Adipocyte (in vitro differentiated cells): ENCODE results near the gene DUSP1.
"Not testable (repeated sequence)": the region's sequence is repeated elsewhere in the genome, so short reads cannot be mapped to it uniquely, and the experiment has no call there.

Source experiments
- DNase-seq: peaks from one replicate; pipeline ENCODE4 v3.0.0-alpha.2; 2015; ENCODE audit warnings: low read depth
- H3K27me3 ChIP-seq: replicated peaks from 2 replicates; pipeline ENCODE4 v1.7.0; 2013; ENCODE audit warnings: mild to moderate bottlenecking, low read length, moderate library complexity; ENCODE audit not compliant: control insufficient read depth, insufficient read depth
- H3K36me3 ChIP-seq: 2 replicates; pipeline ENCODE4 v1.7.0; 2013; ENCODE audit warnings: low read length, mild to moderate bottlenecking, moderate library complexity; ENCODE audit not compliant: control insufficient read depth, insufficient read depth, severe bottlenecking
- H3K4me1 ChIP-seq: 2 replicates; pipeline ENCODE4 v1.7.0; 2013; ENCODE audit warnings: mild to moderate bottlenecking, low read length, moderate library complexity; ENCODE audit not compliant: control insufficient read depth, insufficient read depth
- H3K4me3 ChIP-seq: 2 replicates; pipeline ENCODE4 v1.7.0; 2013; ENCODE audit warnings: mild to moderate bottlenecking, low read length, moderate library complexity
- H3K9ac ChIP-seq: 2 replicates; pipeline ENCODE4 v1.7.0; 2013; ENCODE audit warnings: mild to moderate bottlenecking, low read length, moderate library complexity
- H3K9me3 ChIP-seq: 2 replicates; pipeline ENCODE4 v1.7.0; 2013; ENCODE audit warnings: mild to moderate bottlenecking, low read length, moderate library complexity; ENCODE audit not compliant: control insufficient read depth

The DUSP1 gene

DNA sequence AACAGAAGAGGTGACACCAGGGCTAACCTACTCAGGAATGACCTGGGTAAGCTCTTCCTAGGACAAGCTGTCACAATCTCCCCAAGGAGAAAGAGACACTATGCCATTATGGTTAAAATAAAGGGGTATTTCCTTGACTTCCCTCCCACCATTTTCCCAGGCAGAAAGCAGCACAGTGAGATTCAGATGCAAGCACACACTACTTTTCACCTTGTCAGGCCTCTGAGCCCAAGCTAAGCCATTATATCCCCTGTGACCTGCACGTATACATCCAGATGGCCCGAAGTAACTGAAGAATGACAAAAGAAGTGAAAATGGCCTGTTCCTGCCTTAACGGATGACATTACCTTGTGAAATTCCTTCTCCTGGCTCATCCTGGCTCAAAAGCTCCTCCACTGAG lies 16.5 kb upstream of the DUSP1 start:
- not testable (repeated sequence) for H3K9me3 ChIP-seq, H3K27me3 ChIP-seq, DNase-seq, H3K4me3 ChIP-seq, H3K36me3 ChIP-seq
- H3K4me1 ChIP-seq: peaks cover 50% of the 10 kb centered on the region
- peak overlapping the region; percentile 33 for H3K9ac ChIP-seq

DNA sequence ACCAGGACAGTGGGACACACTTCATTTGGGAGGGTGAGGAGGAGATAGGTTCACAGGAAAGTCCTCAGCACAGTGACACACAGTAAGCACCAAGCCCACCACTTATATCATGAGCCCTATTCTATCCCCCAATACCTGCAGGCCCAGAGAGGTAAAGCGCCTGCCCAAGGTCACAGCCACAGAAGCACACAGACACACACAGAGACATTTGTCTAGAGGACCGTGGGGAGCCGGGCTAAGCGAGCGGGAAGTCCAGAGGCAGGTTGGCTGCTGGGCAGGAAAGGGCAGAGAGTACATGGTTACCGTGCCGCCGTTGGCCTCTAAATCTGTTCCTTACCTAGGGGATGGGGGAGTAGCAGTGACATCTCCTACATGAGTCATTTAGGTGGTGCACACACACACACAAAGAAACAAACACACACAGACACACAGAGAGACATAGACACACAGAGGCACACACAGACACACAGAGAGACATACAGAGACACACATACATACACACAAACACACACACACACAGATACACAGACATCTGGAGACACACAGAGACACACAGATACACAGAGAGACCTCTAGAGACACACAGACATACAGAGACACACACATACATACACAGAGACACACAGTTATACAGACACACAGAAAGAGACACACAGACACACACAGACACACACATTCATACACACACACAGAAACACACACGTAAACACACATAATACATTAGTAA lies 15.9 kb upstream of the DUSP1 start:
- DNase-seq: no peak
- Histone ChIP-seq H3K4me1 (peaks cover 43% of the 10 kb centered on the region), H3K4me3 (no peak overlapping the region), H3K36me3 (no peaks in the 10 kb centered on the region), H3K9me3 (no peaks in the 10 kb centered on the region), H3K27me3 (no peaks in the 10 kb centered on the region), H3K9ac (peak overlapping the region; percentile 33)

DNA sequence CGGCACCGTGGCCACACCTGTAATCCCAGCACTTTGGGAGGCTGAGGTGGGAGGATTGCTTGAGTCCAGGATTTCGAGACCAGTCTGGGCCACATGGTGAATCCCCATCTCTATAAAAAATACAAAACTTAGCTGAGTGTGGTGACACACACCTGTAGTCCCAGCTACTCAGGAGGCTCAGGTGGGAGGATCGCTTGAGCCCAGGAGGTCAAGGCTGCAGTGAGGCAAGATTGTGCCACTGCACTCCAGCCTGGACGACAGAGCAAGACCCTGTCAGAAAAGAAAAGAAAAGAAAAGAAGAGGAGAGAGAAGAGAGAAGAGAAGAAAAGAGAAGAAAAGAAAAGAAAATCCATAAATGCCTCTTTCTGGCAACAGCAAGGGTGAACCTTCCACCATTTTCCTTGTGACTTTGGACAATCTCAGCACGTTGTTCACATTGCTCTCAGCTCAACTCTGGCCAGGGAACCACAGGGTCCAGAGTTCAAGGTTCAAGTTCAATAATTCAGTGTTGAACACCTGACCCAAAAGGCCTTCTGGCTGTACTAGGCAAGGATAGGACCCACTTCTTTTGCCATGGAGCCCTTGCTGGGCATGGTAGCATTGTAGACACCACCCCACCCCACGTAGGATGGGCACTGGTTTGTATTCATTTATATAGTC lies 14.6 kb upstream of the DUSP1 start:
- H3K4me3 ChIP-seq: no peak overlapping the region
- no peak for DNase-seq
- peaks cover 31% of the 10 kb centered on the region for H3K4me1 ChIP-seq
- no peak overlapping the region for H3K9ac ChIP-seq
- H3K36me3 ChIP-seq: no peaks in the 10 kb centered on the region
- no peaks in the 10 kb centered on the region for H3K27me3 ChIP-seq
- H3K9me3 ChIP-seq: no peaks in the 10 kb centered on the region

DNA sequence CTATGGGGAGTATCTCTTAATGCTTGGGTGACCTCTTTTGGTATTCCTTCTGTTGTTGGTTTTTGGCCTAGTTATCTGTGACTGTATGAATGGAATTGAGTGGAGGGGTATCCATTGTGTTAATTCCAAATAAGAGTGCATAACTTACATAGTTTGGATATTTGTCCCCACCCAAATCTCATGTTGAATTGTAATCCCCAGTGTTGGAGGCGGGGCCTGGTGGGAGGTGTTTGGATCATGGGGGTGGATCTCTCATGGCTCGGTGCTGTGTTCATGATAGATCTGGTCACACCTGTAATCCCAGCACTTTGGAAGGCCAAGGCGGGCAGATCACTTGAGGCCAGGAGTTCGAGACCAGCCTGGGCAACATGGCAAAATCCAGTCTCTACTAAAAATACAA lies 13.2 kb upstream of the DUSP1 start:
- not testable (repeated sequence) for H3K9me3 ChIP-seq, H3K4me3 ChIP-seq, H3K9ac ChIP-seq, H3K36me3 ChIP-seq, H3K27me3 ChIP-seq, DNase-seq
- peaks cover 17% of the 10 kb centered on the region for H3K4me1 ChIP-seq

DNA sequence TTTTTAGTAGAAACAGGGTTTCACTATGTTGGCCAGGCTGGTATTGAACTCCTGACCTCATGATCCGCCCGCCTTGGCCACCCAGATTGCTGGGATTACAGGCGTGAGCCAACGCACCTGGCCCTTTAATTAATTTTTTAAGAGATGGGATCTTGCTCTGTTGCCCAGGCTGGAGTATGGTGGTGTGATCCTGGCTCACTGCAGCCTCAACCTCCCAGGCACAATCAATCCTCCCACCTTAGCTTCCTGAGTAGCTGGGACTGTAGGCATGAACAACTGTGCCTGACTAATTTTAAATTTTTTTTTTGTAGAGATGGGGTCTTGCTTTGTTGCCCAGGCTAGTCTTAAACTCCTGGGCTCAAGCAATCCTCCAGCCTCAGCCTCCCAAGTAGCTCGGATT lies 12.3 kb upstream of the DUSP1 start:
- not testable (repeated sequence) for DNase-seq, H3K27me3 ChIP-seq, H3K9me3 ChIP-seq, H3K4me3 ChIP-seq, H3K9ac ChIP-seq, H3K36me3 ChIP-seq
- H3K4me1 ChIP-seq: peaks cover 17% of the 10 kb centered on the region

DNA sequence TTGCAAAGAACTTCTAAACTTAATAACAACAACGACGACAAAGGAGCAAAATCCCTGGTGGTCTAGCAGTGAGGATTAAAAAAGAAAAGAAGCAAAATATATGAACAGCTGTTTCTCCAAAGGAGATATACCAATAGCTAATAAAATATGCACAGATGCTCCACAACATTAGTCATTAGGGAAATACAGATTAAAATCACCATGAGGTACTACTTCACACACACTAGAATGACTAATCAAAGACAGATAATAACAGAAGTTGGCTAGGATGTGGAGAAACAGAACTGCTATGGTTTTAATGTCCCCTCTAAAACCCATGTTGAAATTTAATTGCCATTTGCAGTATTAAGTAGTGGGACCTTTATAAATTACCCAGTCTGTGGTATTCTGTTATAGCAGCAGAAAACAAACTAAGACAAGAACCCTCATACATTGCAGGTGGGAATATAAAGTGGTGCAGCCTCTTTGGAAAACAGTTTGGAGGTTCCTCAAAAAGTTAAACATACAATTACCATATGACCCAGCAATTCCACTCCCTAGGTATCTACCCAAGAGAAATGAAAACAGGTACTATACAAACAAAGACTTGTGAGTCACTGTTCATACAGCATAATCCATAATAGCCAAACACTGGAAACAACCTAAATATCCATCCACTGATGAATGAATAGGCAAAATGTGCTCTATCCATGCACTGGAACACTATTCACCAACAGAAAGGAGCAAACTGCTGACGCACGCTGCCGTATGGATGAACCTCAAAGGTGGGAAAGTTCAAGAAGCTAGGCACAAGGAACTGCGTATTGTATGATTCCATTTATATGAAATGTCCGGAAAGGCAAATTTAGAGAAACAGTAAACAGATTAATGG lies 11.4 kb upstream of the DUSP1 start:
- Histone ChIP-seq H3K36me3 (no peaks in the 10 kb centered on the region), H3K9me3 (no peaks in the 10 kb centered on the region), H3K27me3 (no peaks in the 10 kb centered on the region), H3K4me3 (no peak overlapping the region), H3K4me1 (peaks cover 20% of the 10 kb centered on the region), H3K9ac (no peak overlapping the region)
- DNase-seq: no peak

DNA sequence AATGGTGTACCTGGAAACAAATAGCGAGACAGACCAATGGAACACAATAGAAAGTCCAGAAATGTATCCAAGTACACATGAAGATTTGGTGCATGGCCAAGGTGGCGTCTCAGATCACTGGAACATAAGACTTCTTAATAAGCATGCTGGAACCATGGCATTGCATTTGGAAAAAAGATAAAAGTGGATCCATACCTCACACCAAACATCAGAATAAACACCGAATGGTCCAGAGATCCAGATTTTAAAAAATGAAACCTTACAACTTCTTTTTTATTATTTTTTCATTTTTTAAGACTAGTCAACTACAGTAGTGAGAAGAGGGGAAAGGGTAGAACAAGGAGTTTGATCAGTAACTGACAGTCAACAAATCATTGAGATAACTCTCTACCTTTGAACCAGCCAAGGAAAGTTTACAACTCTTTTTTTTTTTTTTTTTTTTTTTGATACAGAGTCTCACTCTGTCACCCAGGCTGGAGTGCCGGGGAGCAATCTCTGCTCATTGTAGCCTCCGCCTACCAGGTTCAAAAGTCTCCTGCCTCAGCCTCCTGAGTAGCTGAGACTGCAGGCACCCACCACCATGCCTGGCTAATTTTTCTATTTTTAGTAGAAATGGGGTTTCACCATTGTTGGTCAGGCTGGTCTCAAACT lies 8.8 kb upstream of the DUSP1 start:
- Histone ChIP-seq H3K9ac (no peak overlapping the region), H3K4me3 (no peak overlapping the region), H3K4me1 (peaks cover 40% of the 10 kb centered on the region), H3K27me3 (no peaks in the 10 kb centered on the region), H3K36me3 (no peaks in the 10 kb centered on the region), H3K9me3 (no peaks in the 10 kb centered on the region)
- DNase-seq: no peak

DNA sequence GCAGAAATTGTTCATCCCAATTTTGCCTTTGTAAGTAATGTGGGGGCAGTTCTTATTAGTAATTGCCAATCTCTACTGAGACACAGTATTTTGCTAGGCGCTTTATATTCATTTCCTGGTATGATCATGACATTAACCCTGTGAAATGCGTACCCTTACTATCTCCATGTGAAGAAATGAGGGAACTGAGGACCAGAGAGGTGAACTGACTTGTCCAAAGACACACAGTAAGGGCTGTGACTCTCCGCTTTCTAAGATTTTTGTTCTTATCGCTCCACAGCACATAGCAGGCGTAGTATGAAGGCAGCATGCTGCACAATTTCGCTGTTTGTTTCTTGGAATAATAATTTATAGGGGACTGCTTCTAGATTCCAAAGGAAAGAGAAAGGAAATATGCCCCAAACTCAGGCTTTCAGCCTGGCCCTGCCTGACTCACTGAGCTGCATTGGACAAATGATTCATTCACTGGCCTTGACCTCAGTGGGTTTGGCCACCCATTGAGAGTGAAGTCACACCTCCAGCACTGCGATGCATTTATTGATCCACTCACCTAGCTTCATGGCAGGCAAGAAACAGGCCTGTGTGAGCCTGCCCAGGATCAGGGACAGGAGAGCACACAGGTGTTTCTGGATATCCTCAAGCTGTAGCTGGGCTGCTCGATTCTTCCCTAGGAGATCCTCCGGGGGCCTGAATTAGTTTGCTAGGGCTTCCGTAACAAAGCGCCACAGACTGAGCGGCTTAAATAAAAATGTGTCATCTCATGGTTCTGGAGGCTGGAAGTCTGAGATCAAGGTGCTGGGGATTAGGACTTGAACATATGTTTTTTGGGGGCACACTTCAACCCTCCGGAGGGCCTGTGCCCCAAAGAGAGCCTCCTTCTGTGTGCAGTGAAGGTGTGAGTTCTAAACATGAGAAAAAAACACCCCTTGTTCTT lies 7.2 kb upstream of the DUSP1 start:
- Histone ChIP-seq H3K36me3 (no peaks in the 10 kb centered on the region), H3K9me3 (no peaks in the 10 kb centered on the region), H3K9ac (peak overlapping the region; percentile 97), H3K4me1 (peaks cover 57% of the 10 kb centered on the region), H3K4me3 (peak overlapping the region; percentile 73), H3K27me3 (no peaks in the 10 kb centered on the region)
- DNase-seq: peak; percentile 82

DNA sequence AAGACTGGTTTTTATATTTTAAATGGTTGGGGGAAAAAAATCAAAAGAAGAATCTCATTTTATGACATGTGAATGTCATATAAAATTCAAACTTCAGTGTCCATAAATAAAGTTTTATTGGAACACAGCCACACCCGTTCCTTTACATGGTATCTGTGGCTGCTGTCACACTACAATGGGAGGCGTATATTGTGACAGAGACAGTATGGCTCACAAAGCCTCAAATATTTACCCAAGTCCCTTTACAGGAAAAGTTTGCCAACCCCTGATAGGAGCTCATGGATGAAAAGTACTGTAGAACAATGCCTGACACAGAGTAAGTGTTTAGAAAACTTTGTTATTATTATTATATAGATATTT lies 5.2 kb upstream of the DUSP1 start:
- no peak for DNase-seq
- Histone ChIP-seq H3K27me3 (no peaks in the 10 kb centered on the region), H3K4me1 (peaks cover 74% of the 10 kb centered on the region), H3K9ac (peak overlapping the region; percentile 97), H3K9me3 (no peaks in the 10 kb centered on the region), H3K36me3 (no peaks in the 10 kb centered on the region), H3K4me3 (peak overlapping the region; percentile 34)

DNA sequence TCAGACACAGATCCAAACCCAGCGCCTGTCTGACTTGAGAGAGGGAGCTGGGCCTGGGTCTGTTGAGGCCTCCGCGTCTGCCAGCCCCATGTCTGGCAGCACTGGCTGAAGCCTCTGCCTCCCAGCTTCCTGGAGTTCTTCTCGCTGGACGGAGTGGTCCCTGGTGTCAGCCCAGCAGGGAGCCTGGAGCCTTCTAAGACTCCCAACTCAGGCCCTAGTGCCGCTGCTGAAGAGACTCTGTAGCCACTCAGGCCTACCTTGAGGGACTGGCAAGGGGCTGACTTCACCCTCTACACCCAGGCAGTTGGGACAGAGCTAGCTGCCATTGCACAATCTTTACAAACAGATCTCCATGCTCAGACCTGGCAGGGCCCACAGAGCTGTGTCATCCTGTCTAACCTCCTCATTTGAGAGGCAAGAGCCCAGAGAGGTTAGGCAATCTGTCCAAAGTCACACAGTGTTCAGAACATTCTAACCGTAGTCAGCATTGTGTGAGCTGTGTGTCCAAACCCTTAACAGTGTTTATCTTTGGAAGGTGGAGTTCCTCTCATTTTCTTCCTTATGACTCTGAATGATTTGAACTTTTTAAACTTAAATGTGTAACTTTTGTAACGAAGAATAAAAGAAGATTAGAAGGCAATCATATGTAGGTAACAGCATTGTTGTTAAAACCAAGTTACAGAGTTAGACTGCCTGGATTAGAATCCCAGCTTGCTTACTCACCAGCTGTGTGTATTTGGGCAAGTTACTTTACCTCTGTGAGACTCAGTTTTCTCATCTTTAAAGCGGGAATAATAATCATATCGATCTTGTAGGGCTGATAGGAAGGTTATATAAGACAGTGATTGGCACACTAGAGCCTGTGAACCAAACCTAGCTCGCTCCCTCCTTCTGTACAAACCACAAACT lies 4.6 kb upstream of the DUSP1 start:
- peak; percentile 97 for DNase-seq
- Histone ChIP-seq H3K9me3 (no peaks in the 10 kb centered on the region), H3K9ac (peak overlapping the region; percentile 97), H3K36me3 (no peaks in the 10 kb centered on the region), H3K4me3 (peak overlapping the region; percentile 34), H3K4me1 (peaks cover 74% of the 10 kb centered on the region), H3K27me3 (no peaks in the 10 kb centered on the region)
